Common myeloid progenitor, CD34-positive (primary cell): ENCODE measurements around the gene PDCD5.

Experiments used
- CTCF ChIA-PET: fragments of 350-600 bp; sonication (Branson Sonifier 250); formaldehyde crosslinking; loops from one replicate; lab custom pipeline; 2021; ENCODE audit warnings: antibody characterized with exemption; lab: Charles Lee
- POLR2A ChIA-PET: fragments of 350-600 bp; sonication (Branson Sonifier 250); formaldehyde crosslinking; loops from one replicate; lab custom pipeline; 2021; ENCODE audit warnings: antibody characterized with exemption; lab: Charles Lee
- DNase-seq, 3 donors: peaks; one replicate each; pipeline versions ENCODE4 v3.0.0 to v3.0.0-alpha.2; 2013
- H3K27ac ChIP-seq, 2 experiments: 1 replicate in 1 of 2; 2 replicates in 1 of 2; pipeline ENCODE4 v1.7.0; 2013; ENCODE audit warnings: inconsistent platforms in 2 of 2, low read length in 2 of 2, mild to moderate bottlenecking in 2 of 2, low read depth in 1 of 2, moderate library complexity in 1 of 2; ENCODE audit not compliant: severe bottlenecking in 2 of 2, insufficient read depth in 1 of 2, poor library complexity in 1 of 2
- H3K27me3 ChIP-seq, 5 experiments: replicated peaks in 2 of 5; 1 replicate in 3 of 5; 2 replicates in 2 of 5; pipeline versions ENCODE4 v1.6.1 to v1.7.0; 2013; ENCODE audit warnings: low read length in 4 of 5, mild to moderate bottlenecking in 2 of 5, moderate library complexity in 2 of 5, inconsistent platforms in 1 of 5; ENCODE audit not compliant: insufficient read depth in 5 of 5, control insufficient read depth in 4 of 5
- H3K36me3 ChIP-seq, 4 experiments: 1 replicate in 2 of 4; 2 replicates in 2 of 4; pipeline versions ENCODE4 v1.6.1 to v1.7.0; 2013; ENCODE audit warnings: low read length in 3 of 4, control low read depth in 1 of 4, mild to moderate bottlenecking in 1 of 4; ENCODE audit not compliant: control insufficient read depth in 4 of 4, insufficient read depth in 4 of 4
- H3K4me1 ChIP-seq, 4 experiments: 1 replicate in 3 of 4; 2 replicates in 1 of 4; pipeline versions ENCODE4 v1.6.1 to v1.7.1; 2013; ENCODE audit warnings: low read length in 3 of 4, mild to moderate bottlenecking in 3 of 4, control low read depth in 1 of 4, inconsistent platforms in 1 of 4, moderate library complexity in 1 of 4; ENCODE audit not compliant: control insufficient read depth in 4 of 4, insufficient read depth in 4 of 4; ENCODE audit errors: control extremely low read depth in 1 of 4
- H3K4me3 ChIP-seq, 7 experiments: 1 replicate in 4 of 7; 2 replicates in 3 of 7; pipeline versions ENCODE4 v1.5.1 to v1.7.0; 2013; ENCODE audit warnings: mild to moderate bottlenecking in 7 of 7, low read length in 6 of 7, moderate library complexity in 6 of 7, inconsistent platforms in 2 of 7, low read depth in 2 of 7, control low read depth in 1 of 7; ENCODE audit not compliant: insufficient read depth in 4 of 7, control insufficient read depth in 1 of 7; ENCODE audit errors: extremely low read depth in 1 of 7
- H3K9me3 ChIP-seq, 5 experiments: 1 replicate in 4 of 5; 2 replicates in 1 of 5; pipeline versions ENCODE4 v1.6.1 to v1.7.1; 2013; ENCODE audit warnings: low read length in 4 of 5, mild to moderate bottlenecking in 2 of 5, inconsistent platforms in 1 of 5, low read depth in 1 of 5, moderate library complexity in 1 of 5; ENCODE audit not compliant: control insufficient read depth in 4 of 5, insufficient read depth in 2 of 5; ENCODE audit errors: control extremely low read depth in 1 of 5
- WGBS: methylation state at CpG from one replicate; pipeline ENCODE4 v1.1.5; 2013; ENCODE audit not compliant: insufficient coverage; 5-methylcytosine and 5-hydroxymethylcytosine counted together

Gene PDCD5

GRCh38 chr19:32626969-32627368 is 46.0 kb downstream of the PDCD5 start:
- WGBS: no CpG with 5 or more reads among the region's 4 CpGs
- CTCF ChIA-PET: no interaction called here
- Histone ChIP-seq H3K27ac (no peak overlapping the region), H3K4me3 (no peak overlapping the region), H3K4me1 (no peaks in the 10 kb centered on the region), H3K9me3 (no peaks in the 10 kb centered on the region), H3K36me3 (peaks cover 26 to 78% (median 63%) of the 10 kb centered on the region in 4 experiments), H3K27me3 (no peaks in the 10 kb centered on the region)
- POLR2A ChIA-PET: no interaction called here
- no peak for DNase-seq

- Histone ChIP-seq H3K27ac (no peak overlapping the region), H3K4me1 (no peaks in the 10 kb centered on the region), H3K27me3 (no peaks in the 10 kb centered on the region), H3K4me3 (no peak overlapping the region), H3K36me3 (peaks cover 19 to 73% (median 59%) of the 10 kb centered on the region in 4 experiments), H3K9me3 (no peaks in the 10 kb centered on the region)
- POLR2A ChIA-PET: no interaction called here
- no peak for DNase-seq
- CTCF ChIA-PET: no interaction called here
- WGBS: 98% methylated on average over 15 of the region's 15 CpGs
Observed at GRCh38 chr19:32627714-32628270, 46.8 kb downstream of the PDCD5 start.

DNA sequence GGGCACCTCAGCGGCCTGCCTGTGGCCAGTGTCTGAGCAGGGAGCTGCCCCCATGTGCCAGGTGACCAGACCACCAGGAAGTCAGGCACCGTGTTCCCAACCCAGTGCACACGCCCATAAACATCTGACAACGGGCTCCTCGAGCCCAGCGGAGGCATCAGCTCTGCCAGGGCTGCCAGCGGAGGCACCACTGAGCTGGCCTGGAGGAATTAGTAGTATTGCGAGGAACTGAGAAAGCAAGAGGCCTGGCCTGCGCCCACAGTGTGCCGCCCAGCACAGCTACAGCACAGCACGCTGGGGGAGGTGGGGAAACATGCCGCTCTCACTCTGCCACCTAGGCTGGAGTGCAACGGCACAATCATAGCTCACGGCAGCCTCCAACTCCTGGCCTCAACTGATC is 49.3 kb downstream of the PDCD5 start:
- DNase-seq: no peak
- 94% methylated on average over 12 of the region's 14 CpGs for WGBS
- Histone ChIP-seq H3K27me3 (no peaks in the 10 kb centered on the region), H3K36me3 (peaks cover 15 to 72% (median 51%) of the 10 kb centered on the region in 4 experiments), H3K4me1 (no peaks in the 10 kb centered on the region), H3K4me3 (no peak overlapping the region), H3K27ac (no peak overlapping the region), H3K9me3 (no peaks in the 10 kb centered on the region)
- ChIA-PET POLR2A (no interaction called here), CTCF (interaction anchor here (0.5 to 1.0 kb wide), 4 partner anchors 28 to 48 kb away, joined by 3 read pairs; no protein-coding TSS in a partner anchor)

GRCh38 chr19:32631381-32631780 is 50.4 kb downstream of the PDCD5 start:
- H3K9me3 ChIP-seq: no peaks in the 10 kb centered on the region
- WGBS: 100% methylated on average over 12 of the region's 15 CpGs

More at GRCh38 chr19:32631381-32631780, 50.4 kb downstream of the PDCD5 start:
- no peaks in the 10 kb centered on the region for H3K4me1 ChIP-seq
- DNase-seq: no peak
- POLR2A ChIA-PET: no interaction called here
- H3K27ac ChIP-seq: no peak overlapping the region
- no peak overlapping the region for H3K4me3 ChIP-seq
- H3K36me3 ChIP-seq: peaks cover 17 to 74% (median 53%) of the 10 kb centered on the region in 4 experiments
- CTCF ChIA-PET: no interaction called here
- H3K27me3 ChIP-seq: no peaks in the 10 kb centered on the region
